ENCODE measurements around the gene CMTM2. TPM values are rescaled to one million over a fixed set of nuclear protein-coding genes. Genes with fewer than 3 reads are reported as not detected.

Gene CMTM2
- total RNA-seq, 2 donors from 2014 or later: not detected

GRCh38 chr16:66596986-66597848 lies 18.0 kb downstream of the CMTM2 start:
- no peaks in the 10 kb centered on the region for H3K4me1 Mint-ChIP-seq
- Histone ChIP-seq H3K4me1 (ENCODE audit: control insufficient read depth, insufficient read depth, low read length) (no peaks in the 10 kb centered on the region), H3K27me3 (ENCODE audit: control insufficient read depth, insufficient read depth, low read length, poor library complexity, severe bottlenecking) (no peaks in the 10 kb centered on the region), H3K9ac (ENCODE audit: extremely low read depth, low read length, poor library complexity, severe bottlenecking) (no peak overlapping the region), H3K4me3 (ENCODE audit: low read length) (no peak overlapping the region), H3K27ac (ENCODE audit: low read depth, low read length) (no peak overlapping the region), H3K9me3 (ENCODE audit: control insufficient read depth, low read length) (no peaks in the 10 kb centered on the region), H3K36me3 (ENCODE audit: control insufficient read depth, insufficient read depth, low read length) (no peaks in the 10 kb centered on the region)
- no peaks in the 10 kb centered on the region for H3K36me3 Mint-ChIP-seq (ENCODE audit: low read depth)
- no peak for TF ChIP-seq CTCF (conservative IDR thresholded peaks at IDR 0.05)
- WGBS, 2 experiments (ENCODE audit: insufficient coverage in 1 of 2, insufficient read length in 1 of 2): 94% methylated on average over 5 of the region's 5 CpGs; no CpG with 5 or more reads in 1 of the 2 experiments
- H3K27ac Mint-ChIP-seq: no peak overlapping the region
- H3K9me3 Mint-ChIP-seq: no peaks in the 10 kb centered on the region
- H3K27me3 Mint-ChIP-seq (ENCODE audit: insufficient read depth): peaks cover 4% of the 10 kb centered on the region
- H3K4me3 Mint-ChIP-seq: no peak overlapping the region
- no peak for DNase-seq

- Histone ChIP-seq H3K9ac (ENCODE audit: extremely low read depth, low read length, poor library complexity, severe bottlenecking) (no peak overlapping the region), H3K27ac (ENCODE audit: low read depth, low read length) (no peak overlapping the region), H3K4me1 (ENCODE audit: control insufficient read depth, insufficient read depth, low read length) (no peaks in the 10 kb centered on the region), H3K27me3 (ENCODE audit: control insufficient read depth, insufficient read depth, low read length, poor library complexity, severe bottlenecking) (no peaks in the 10 kb centered on the region), H3K36me3 (ENCODE audit: control insufficient read depth, insufficient read depth, low read length) (no peaks in the 10 kb centered on the region), H3K4me3 (ENCODE audit: low read length) (no peak overlapping the region), H3K9me3 (ENCODE audit: control insufficient read depth, low read length) (no peaks in the 10 kb centered on the region)
- Mint-ChIP-seq H3K4me1 (no peaks in the 10 kb centered on the region), H3K27me3 (ENCODE audit: insufficient read depth) (peaks cover 8% of the 10 kb centered on the region), H3K27ac (no peak overlapping the region), H3K36me3 (ENCODE audit: low read depth) (no peaks in the 10 kb centered on the region), H3K4me3 (no peak overlapping the region), H3K9me3 (no peaks in the 10 kb centered on the region)
- WGBS, 2 experiments (ENCODE audit: insufficient coverage in 1 of 2, insufficient read length in 1 of 2): 92 to 100% methylated on average over 1 to 2 of the region's 3 CpGs
- no peak for DNase-seq
- TF ChIP-seq CTCF (conservative IDR thresholded peaks at IDR 0.05): no peak
Measured at GRCh38 chr16:66598111-66598510, 18.8 kb downstream of the CMTM2 start.

GRCh38 chr16:66599726-66600125 lies 20.5 kb downstream of the CMTM2 start:
- H3K4me3 ChIP-seq (ENCODE audit: low read length): no peak overlapping the region
- Mint-ChIP-seq H3K36me3 (ENCODE audit: low read depth) (no peaks in the 10 kb centered on the region), H3K4me3 (no peak overlapping the region), H3K9me3 (no peaks in the 10 kb centered on the region), H3K27ac (no peak overlapping the region), H3K4me1 (peaks cover 5% of the 10 kb centered on the region), H3K27me3 (ENCODE audit: insufficient read depth) (peaks cover 8% of the 10 kb centered on the region)
- H3K4me1 ChIP-seq (ENCODE audit: control insufficient read depth, insufficient read depth, low read length): no peaks in the 10 kb centered on the region
- H3K36me3 ChIP-seq (ENCODE audit: control insufficient read depth, insufficient read depth, low read length): no peaks in the 10 kb centered on the region
- TF ChIP-seq CTCF (conservative IDR thresholded peaks at IDR 0.05): no peak
- H3K27me3 ChIP-seq (ENCODE audit: control insufficient read depth, insufficient read depth, low read length, poor library complexity, severe bottlenecking): no peaks in the 10 kb centered on the region
- DNase-seq: no peak
- no peak overlapping the region for H3K9ac ChIP-seq (ENCODE audit: extremely low read depth, low read length, poor library complexity, severe bottlenecking)
- 89 to 95% methylated on average over 4 of the region's 4 CpGs for WGBS, 2 experiments (ENCODE audit: insufficient coverage in 1 of 2, insufficient read length in 1 of 2)
- H3K27ac ChIP-seq (ENCODE audit: low read depth, low read length): no peak overlapping the region
- no peaks in the 10 kb centered on the region for H3K9me3 ChIP-seq (ENCODE audit: control insufficient read depth, low read length)

All from endodermal cell (in vitro differentiated cells).